ENCODE results near the gene RGPD8.

Gene RGPD8

GRCh38 chr2:112321375-112322320 is 111.8 kb downstream of the RGPD8 start:
- no peak for DNase-seq

All from hematopoietic multipotent progenitor cell treated with erythropoietin and hydrocortisone succinate and interleukin-3 and kit ligand, for 8 days (in vitro differentiated cells).